Measurements from ENCODE around the gene DHDH.
A peak's percentile ranks its signal among the peaks of the same experiment; 100 is the strongest.
"Not testable (repeated sequence)": the region's sequence is repeated elsewhere in the genome, so short reads cannot be mapped to it uniquely, and the experiment has no call there.

DHDH gene

GRCh38 chr19:48918071-48918470, 15.4 kb upstream of the DHDH start:
- DNase-seq = no peak

GRCh38 chr19:48918801-48919247, 14.7 kb upstream of the DHDH start:
- DNase-seq = peak; percentile 36

GRCh38 chr19:48919271-48919670, 14.2 kb upstream of the DHDH start:
- not testable (repeated sequence) for DNase-seq

GRCh38 chr19:48920949-48921348, 12.6 kb upstream of the DHDH start:
- DNase-seq = no peak

- DNase-seq = no peak
Measured at GRCh38 chr19:48921721-48922500, 11.6 kb upstream of the DHDH start.

- no peak for DNase-seq
Measured at GRCh38 chr19:48922548-48923490, 10.7 kb upstream of the DHDH start.

GRCh38 chr19:48925240-48925843, 8.2 kb upstream of the DHDH start:
- peak; percentile 17 for DNase-seq

GRCh38 chr19:48925890-48926289, 7.6 kb upstream of the DHDH start:
- not testable (repeated sequence) for DNase-seq

- DNase-seq = peak; percentile 44
Measured at GRCh38 chr19:48926909-48927308, 6.6 kb upstream of the DHDH start.

GRCh38 chr19:48927692-48928091, 5.8 kb upstream of the DHDH start:
- DNase-seq = not testable (repeated sequence)

GRCh38 chr19:48928164-48929025, 5.1 kb upstream of the DHDH start:
- DNase-seq = no peak

GRCh38 chr19:48934837-48935236, 1.3 kb downstream of the DHDH start:
- no peak for DNase-seq

GRCh38 chr19:48935864-48936263, 2.4 kb downstream of the DHDH start:
- DNase-seq = no peak

- DNase-seq = no peak
Measured at GRCh38 chr19:48938256-48938655, 4.8 kb downstream of the DHDH start.

GRCh38 chr19:48940902-48941301, 7.4 kb downstream of the DHDH start:
- DNase-seq = no peak

- no peak for DNase-seq
Measured at GRCh38 chr19:48943081-48943480, 9.6 kb downstream of the DHDH start.

- DNase-seq = no peak
Measured at GRCh38 chr19:48945415-48945814, 11.9 kb downstream of the DHDH start.

GRCh38 chr19:48945817-48946216, 12.3 kb downstream of the DHDH start:
- no peak for DNase-seq

- no peak for DNase-seq
Measured at GRCh38 chr19:48946463-48947257, 13.2 kb downstream of the DHDH start.

- DNase-seq = no peak
Measured at GRCh38 chr19:48947258-48947542, 13.7 kb downstream of the DHDH start.

GRCh38 chr19:48950159-48950558, 16.7 kb downstream of the DHDH start:
- no peak for DNase-seq

Data from activated CD4-positive, alpha-beta T cell treated with anti-CD3 and anti-CD28 coated beads for 48 hours (primary cell).